Stimulated activated CD8-positive, alpha-beta memory T cell treated with anti-CD3 and anti-CD28 coated beads, Interleukin-12 subunit alpha, Interleukin-12 subunit beta, amount 100 ng/mL, for 4 hours (primary cell): ENCODE measurements around the gene DMWD.

Experiments
- DNase-seq: peaks from one replicate; pipeline ENCODE4 v3.0.0-alpha.2; 2020; ENCODE audit warnings: low read depth

DMWD gene, protein sequence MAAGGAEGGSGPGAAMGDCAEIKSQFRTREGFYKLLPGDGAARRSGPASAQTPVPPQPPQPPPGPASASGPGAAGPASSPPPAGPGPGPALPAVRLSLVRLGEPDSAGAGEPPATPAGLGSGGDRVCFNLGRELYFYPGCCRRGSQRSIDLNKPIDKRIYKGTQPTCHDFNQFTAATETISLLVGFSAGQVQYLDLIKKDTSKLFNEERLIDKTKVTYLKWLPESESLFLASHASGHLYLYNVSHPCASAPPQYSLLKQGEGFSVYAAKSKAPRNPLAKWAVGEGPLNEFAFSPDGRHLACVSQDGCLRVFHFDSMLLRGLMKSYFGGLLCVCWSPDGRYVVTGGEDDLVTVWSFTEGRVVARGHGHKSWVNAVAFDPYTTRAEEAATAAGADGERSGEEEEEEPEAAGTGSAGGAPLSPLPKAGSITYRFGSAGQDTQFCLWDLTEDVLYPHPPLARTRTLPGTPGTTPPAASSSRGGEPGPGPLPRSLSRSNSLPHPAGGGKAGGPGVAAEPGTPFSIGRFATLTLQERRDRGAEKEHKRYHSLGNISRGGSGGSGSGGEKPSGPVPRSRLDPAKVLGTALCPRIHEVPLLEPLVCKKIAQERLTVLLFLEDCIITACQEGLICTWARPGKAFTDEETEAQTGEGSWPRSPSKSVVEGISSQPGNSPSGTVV

DNA sequence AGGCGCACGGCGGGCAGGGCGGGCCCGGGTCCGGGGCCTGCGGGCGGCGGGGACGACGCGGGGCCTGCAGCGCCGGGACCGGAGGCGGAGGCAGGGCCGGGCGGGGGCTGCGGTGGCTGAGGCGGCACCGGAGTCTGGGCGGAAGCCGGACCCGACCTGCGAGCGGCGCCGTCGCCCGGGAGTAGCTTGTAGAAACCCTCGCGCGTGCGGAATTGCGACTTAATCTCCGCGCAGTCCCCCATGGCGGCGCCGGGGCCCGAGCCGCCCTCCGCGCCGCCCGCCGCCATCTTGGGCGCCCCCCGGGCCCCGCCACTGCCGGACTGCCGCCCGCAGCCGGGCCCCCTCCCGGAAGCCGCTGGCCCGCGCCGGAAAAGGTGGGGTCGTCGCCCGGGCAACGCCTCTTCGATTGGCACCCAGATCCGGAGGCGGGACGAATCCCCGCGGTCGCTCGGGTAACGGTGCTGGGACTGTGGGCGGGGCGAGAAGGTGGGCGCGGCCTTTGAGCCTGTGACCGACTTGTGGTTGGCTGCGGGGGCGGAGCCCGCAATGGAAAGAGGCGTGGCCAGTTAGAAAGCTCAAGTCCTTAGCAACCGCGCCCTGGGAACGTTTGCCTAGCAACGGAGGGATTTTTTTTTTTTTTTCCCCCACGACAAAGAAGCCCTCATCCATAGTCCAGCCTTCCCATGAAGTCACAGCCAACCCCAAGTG, at the start of gene DMWD:
Gene DMWD, minus strand, starts transcription at position 376 of the 708 bp plus-strand sequence. Its CDS starts 89 bp downstream, at position 287.
- DNase-seq = peak; percentile 99

DNA sequence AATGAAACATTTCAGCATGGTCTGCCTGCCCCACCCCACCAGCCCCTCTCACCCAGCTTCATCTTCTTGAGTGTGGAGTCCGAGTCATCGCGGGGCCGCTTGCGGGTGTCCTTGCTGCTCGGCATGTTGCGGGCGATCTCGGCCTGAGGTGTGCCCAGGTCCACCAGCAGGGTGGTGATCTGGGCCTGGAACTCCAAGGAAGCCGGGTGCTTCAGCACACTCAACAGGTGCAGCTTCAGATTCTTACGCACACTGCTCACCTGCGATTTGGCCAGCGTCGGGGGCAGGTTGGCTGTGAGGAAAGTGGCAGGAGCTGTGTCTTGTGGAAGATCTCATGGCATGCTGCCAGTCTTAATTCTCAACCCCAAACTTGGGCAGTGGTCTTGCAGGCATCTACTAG, 49.6 kb upstream of the DMWD start:
- no peak for DNase-seq

DNA sequence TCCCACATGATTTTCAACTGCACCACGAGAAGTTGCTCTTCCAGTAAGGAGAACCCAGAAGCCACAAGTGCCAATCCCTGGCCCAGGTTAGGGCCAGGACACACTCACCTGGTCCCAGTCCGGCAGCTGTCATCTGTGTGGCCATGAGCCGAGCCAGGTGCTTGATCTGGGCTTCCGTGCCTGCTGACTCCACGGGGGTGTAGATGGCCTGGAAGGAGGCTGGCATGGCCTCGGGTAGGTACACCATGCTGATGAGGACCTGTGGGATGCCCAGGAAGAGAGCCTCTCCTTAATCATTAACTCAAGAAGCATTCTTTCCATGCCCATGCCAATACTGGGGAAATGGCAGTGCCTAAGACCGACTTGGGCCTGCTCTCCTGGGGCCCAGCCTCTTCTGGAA, 42.3 kb upstream of the DMWD start:
- DNase-seq = no peak

DNA sequence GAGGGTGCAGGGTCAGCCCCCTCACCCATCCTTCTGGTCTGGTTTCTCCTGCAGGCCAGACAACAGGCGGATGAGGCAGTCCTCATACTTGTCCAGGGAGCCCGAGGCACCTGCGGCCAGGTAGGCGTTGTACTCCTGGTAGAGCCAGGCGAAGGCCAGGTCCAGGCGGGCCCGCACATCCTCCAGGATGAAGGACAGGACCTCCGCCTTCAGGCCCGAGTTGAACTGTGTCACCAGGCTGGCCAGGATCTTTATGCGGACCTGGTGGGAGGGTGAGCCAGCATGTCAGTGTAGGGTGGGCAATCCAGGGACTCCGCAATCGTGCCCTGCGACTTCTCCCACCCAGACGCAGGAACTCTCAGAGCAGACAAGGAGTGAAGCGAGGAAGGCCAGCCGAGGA, 36.3 kb upstream of the DMWD start:
- DNase-seq = no peak

DNA sequence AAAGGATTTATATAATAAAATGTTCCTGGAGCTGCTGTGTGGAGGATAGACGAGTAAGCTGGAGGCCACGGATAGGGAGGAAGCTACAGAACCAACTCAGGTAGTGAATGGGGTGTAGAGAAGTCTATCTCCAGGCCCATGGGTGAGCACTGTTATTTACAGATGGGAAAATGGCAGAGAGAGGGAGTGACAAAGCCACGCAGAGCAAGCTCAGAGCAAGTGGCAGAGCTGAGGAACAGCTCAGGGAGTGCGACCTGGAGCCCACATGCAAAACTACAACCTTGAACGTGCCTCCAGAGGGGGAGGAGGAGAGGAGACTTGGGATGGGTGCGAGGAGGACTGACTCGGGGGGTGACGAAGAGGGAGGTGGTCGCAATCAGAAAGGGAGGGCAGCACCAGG, 35.9 kb upstream of the DMWD start:
- no peak for DNase-seq

DNA sequence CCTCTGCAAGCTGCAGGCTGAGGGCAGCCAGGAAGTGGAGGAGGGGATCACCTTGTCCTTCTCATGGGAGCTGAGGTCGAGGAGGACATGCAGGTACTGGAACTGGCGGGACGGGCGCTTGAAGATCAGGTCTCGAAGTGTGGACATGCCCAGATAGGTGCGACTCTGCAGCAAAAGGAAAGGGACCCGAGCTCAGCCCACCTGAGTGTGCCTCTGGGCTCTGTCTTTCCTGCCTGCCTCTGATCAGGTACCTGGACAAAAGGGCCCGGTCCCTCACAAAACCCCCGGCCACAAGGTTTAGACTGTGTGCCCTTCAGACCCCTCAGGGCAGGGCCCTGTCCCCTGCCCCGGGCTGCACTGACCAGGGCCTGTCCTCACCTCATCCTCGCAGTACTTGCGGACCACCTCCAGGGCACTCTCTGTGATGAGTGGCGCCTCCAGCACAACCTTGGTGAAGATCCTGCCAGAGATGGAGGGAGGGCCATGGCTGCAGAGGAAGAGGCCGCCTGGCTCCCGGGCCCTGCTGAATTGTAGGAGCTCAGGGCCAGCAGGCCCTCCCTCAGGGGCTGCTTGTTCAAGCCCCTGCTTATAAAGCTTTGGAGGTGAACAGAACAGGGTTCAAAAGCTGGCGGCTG, 34.9 kb upstream of the DMWD start:
- DNase-seq = no peak

DNA sequence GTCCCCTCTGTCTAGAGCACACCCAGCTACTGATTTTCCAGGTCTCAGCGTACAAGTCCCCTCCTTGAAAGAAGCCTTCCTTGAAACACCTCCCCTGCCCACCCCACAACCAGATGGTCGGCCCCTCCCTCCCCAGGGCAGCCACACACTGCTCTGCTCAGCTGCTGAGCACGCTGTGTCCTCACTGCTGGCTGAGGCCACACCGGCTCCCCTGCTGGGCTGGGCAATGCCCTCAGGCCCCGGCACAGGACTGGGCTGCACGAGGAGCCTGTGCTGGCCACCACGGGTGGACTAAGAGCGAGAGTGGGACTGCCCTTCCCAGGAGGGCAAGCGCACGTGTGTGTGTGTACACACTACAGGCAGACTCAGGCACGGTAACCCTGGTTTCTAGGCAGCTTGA, 34.3 kb upstream of the DMWD start:
- DNase-seq = no peak

DNA sequence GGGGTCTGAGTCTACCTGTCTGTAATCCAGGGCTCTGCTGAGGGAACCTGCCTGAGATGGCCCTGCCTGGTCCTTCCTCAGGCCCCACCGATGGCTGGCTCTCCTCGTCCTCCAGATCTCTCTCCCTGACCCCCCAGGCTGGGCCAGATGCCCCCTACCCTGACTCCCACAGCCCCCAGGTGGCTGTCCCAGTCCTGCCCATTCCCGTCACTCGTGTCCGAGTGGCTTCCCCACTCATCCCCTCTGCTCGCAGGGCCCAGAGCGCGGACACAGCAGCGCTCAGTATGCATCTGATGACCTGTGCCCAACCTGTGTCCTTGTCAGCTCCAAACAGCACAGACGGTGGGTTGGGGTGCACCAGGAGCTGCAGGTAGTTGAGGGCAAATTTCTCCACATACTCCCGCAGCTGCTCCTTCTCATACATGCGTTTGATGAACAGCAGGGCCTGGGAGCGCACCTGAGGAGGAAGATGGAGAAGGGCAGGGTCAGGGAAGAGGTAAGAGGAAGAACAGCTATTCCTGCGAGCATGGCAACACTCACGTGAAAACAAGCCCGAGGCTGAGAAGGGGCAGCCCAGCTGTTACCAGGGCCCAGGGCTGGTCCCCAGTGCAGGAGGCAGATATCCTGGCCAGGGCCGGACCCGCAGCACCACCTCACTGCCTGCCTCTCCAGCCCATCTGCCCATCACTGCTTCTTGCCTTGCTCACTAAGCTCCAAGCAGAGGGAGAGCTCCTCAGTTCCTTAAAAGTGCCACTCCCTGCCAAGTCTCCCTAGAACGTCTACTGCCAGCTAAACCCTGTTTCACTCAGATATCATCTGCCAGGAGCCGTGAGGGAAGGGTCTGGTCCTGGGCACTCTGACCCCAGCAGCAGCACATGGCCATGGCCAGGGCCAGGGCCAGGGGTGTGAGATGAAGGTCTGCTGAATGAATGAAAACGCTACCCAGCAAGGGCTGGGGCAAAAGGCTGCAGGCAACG, 33.6 kb upstream of the DMWD start:
- no peak for DNase-seq

DNA sequence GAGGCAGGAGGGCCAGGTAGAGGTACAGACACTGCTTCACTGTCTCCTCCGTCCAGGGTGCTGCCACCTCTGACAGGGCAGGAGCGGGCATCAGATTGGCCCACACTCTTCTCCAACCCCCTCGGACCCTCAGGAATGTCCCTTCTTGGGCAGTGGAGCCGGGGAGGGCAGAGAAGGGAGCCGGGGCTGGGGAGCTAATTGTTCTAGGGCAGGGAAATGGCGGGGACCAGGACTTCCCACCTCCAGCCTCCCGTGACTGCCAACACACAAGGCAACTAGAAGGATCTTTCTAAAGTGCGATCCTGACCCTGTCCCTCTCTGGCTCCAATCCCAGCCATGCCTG, 32.6 kb upstream of the DMWD start:
- no peak for DNase-seq

DNA sequence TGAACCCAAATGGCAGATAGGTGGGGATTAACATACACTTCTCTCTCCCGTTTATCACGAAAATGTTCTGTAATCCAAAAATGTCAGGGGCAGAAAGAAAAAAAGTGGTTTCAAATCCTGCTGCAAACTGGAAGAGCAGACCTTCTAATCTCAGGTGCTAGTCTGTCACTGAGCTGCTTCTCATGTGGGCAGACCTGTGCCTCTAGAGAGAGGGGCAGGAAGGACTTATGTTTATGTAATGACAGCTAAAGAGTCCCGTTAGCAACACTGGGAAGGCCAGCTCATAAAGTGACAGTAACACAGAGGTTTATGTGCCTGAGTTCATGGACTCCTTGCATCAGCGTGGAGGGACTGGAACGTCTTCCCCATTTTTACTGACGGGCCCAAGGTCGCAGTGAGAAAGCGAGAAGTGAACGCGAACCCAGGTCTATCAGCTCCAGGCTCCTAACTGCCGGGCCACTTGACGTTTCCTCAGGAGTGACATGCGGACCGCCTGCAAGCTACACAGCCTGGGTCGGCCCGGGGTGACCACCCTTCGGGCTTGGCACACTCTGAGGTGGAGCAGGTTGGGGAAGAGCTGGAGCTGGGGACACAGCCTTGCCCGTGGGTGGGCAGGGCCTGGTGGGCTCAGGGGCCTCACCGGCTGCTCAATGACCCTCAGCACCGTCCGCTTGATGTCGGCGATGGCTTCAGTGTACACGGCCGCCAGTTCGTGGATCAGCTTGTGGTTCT, 32.1 kb upstream of the DMWD start:
- no peak for DNase-seq

DNA sequence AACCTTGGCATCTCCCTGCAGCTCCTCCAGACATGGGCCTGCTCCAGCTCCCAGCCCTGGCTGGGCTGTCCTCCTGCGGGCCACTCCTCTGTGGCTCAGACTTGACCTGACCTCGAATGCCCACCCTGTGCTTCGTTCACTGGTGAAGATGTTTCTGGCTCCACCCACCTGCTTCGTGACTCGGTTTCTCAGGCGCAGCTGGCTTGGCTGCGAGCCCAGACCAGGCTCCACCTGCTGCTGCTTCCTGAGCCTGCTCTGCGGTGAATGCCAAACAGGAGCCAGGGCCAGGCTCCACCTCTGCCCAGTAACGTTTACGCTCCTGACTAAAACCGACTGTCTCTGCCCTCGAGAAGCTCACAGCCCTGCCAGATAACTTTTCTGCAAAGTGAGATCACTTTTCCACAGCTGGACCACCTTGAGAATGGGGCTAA, 31.4 kb upstream of the DMWD start:
- no peak for DNase-seq

DNA sequence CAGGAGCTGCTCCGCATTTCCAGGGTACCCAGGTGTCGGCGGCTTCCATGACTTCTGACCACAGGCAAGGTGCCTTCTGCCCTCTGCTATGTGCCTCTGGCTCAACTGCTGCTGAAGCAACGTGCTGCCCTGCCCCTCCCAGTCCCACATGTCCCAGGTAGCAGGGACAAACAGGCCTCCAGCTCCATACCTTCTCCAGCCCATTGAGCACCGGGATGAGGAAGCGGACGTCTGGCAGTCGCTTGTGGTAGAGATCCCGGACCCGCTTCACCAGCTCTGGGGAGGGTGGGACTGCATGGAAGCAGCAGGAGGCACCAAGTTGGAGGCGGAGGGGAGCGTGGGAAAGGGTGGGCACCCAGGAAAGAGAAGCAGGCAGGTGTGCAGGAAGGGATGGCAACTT, 30.5 kb upstream of the DMWD start:
- no peak for DNase-seq

DNA sequence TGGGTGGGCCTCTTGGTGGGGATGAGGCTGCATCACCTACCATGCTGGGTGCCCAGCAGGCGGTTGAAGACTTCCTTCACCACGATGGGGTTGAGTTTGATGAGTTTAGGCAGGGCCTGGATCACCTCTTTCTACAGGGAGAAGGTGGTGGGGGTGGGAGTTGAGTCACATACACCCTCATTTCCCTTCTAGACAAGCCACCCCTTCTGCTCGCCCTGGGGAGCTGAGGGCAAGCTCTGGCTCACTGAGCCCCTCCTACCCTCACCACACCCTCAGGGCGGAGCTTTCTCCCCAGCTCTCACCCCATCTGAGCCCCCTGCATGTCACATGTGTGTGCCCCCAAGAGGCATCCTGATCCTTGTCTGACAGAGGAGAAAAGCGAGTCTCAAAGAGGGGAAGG, 30.1 kb upstream of the DMWD start:
- DNase-seq = no peak

DNA sequence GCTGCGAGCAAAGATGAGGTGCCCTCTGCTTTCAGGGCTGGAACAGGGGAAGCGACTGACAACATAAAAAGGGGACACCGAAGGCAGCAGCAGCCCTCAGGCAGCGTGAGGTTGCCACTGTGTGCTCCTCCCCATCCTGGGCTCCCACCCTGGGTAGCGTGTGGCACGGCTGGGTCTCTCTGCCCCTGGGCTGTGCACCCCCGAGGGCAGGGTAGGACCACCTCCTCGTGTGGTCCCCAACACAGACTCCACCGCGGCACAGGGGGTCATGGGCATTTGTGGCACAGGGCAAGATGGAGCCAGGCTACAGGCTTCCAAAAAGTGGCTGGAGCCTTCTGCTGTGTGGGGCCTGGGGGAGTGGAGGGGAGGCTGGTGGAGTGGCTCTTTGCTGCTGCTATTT, 28.9 kb upstream of the DMWD start:
- DNase-seq = no peak

DNA sequence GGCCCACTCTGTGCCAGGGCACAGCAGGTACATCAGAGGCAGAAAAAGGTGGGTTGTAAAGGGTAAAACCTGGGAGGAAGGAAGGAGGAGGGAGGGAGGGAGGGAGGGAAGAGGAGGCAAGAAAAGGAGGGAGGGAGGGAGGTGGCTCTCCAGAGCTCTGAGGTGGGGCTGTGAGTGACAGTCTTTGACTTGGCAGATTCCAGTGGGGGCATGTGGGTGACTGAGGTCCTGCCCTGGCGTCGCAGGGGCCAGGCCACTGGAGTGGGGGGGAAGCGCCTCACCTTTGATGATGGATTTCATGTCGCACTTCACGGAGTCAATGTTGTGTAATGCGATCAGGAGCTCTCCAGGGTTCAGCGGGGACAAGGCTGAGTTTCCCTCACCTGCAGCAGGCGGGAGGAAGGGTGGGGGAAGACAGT, 28.5 kb upstream of the DMWD start:
- no peak for DNase-seq

DNA sequence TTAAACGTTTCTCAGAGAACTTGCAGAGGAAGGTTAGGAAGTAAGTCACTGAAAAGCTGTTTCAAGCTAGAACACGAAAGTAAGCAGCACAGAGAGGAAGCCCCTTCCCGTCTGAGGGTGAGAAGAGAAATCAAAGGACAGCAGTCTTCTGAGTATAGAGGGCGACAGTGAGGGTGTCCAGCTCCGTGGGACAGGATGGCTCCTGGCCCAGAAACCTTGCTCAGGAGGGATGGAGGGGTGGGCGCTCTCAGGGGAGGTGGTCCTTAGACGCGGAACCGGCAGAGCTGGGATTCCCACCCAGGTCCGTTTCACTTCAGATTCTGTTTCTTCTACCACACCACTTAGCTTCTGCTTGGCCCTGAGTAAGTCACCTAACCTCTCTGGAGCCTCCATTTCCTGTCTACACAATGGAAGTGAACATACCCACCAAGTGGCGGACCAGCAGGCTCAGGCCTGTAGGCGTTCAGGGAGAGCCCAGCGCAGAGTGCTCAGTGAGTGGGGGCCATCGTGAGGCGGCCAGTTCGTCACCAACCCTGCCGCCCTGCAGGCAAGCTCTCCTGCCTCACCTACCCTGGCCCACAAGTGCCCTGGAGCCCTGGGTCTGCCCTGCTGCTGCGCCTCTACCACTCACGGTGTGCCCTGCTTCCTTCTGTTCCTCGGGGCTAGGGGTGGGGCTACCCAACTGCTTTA, 27.9 kb upstream of the DMWD start:
- no peak for DNase-seq

DNA sequence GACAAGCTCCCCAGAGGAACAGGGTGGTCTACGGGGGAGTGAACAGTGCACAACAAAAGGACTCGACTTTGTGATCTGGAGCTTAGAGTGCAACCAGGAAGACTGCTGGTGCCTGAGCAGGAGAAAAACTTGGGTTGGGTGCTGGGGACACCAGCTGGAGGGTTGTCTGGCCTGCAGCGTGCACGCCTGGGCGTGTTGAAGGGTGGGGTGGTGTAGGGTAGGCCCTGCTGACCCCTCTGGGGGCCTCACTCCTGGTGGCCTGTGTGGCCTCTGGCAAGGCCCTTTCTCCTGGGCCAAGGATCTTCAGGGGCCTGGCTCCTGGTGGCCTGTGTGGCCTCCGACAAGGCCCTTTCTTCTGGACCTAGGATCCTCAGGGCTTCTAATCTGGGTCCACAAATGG, 27.1 kb upstream of the DMWD start:
- DNase-seq = no peak

DNA sequence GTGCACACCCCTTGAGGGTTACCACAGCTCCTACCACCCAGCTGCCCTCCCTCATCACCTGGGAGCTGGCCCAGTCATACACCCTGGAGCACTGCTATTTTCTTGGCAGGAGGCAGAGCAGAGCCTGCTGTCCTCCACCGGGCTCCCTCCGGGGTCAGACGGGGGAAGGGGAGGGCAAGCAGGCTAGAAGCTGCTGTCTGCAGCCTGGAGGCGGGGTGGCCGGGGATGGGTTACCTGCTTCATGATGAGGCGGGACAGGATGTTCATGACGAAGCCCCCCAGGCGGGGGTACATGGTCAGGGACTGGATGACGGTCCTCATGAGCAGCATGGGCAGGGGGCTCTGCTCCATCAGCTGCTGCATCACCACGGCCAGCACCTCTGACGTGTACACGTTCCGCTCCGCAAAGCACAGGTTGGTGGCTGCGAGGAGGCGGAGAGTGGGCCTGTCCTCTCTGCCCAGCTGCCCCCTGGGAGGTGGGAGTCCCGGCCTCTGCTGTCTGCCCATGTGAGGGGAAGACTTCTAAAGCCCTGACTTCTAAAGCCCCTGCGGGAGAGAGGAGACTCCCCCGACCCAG, 25.2 kb upstream of the DMWD start:
- no peak for DNase-seq

DNA sequence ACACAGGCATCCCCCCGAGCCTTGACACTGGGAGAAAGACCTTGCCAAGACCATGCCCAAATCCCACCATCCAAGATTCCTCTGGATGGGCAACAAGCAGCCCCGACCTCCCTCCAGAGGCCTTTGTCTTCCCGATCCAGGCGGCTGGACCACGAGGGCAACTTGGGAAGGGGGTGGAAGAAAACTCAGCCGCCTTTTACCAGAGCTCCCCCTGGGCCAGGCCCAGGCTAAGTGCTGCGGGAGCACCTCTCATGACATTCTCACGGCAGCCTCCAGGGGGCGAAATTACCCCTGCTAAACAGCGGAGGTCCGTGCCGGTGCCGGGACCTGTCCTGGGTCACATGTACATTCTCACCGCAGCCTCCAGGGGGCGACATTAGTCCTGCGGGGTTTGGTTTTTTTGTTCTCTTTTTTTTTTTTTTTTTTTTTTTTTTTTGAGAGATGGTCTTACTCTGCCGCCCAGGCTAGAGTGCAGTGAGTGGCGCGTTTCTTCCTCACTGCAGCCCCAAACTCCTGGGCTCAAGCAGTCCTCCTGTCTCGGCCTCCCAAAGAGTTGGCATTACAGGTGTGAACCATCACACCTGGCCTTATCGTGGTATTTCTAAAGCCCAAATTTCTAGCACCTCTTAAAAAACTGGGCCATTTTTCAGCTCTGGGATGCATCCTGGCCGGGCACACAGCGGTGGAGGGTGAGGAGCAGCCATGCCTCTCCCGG, 24.5 kb upstream of the DMWD start:
- DNase-seq = peak; percentile 84
